HCT116 (cell line): ENCODE data around the gene ACSF2. TPM values are rescaled to one million over a fixed set of nuclear protein-coding genes. Genes with fewer than 3 reads are reported as not detected.

Experiments
- ATAC-seq: fragments of 200-7000 bp; cut with Tn5 transposase; 2 replicates; pipeline ENCODE4 v1.9.1; 2020; ENCODE audit warnings: mild to moderate bottlenecking, moderate library complexity
- BruUV-seq: library from RNA; stranded (reverse); fragments of 400-500 nt; replicated peaks from 2 replicates; lab custom pipeline; 2021; lab: Mats Ljungman, UMichigan
- CTCF ChIA-PET: fragments of 300-600 bp; sonication (Branson Sonifier 250); formaldehyde crosslinking; loops from one replicate; lab custom pipeline; 2021; ENCODE audit warnings: antibody characterized with exemption; lab: Charles Lee
- POLR2A ChIA-PET: fragments of 300-600, 350-600 bp; sonication (Branson Sonifier 250); formaldehyde crosslinking; loops from one replicate; lab custom pipeline; 2021; ENCODE audit warnings: antibody characterized with exemption; lab: Charles Lee
- RAD21 ChIA-PET, 2 experiments: fragments of 300-600 bp; sonication (Branson Sonifier 250); formaldehyde crosslinking; loops; one replicate each; lab custom pipeline; 2023; ENCODE audit warnings: low total read pairs in 2 of 2; ENCODE audit not compliant: uncharacterized antibody in 2 of 2, unreplicated experiment in 2 of 2, low non-redundant PET in 1 of 2; lab: Charles Lee
- DNase-seq: peaks from one replicate; pipeline ENCODE4 v3.0.0-alpha.2; 2010; ENCODE audit warnings: low read depth, low spot score
- H2AFZ ChIP-seq: fragments of 200-600 bp; shearing (Covaris generic), sonication (generic); 2 replicates; pipeline ENCODE4 v1.6.1; 2017; ENCODE audit warnings: low read depth, mixed run types, mixed read lengths, antibody characterized with exemption, low read length; ENCODE audit not compliant: poor library complexity, severe bottlenecking
- H3K27ac ChIP-seq: 2 replicates; pipeline ENCODE4 v1.5.1; 2012; ENCODE audit warnings: low read depth, low read length
- H3K27me3 ChIP-seq: fragments of 200-600 bp; sonication (generic); 2 replicates; pipeline ENCODE4 v1.6.1; 2016; ENCODE audit warnings: mixed run types, low read length, mixed read lengths; ENCODE audit not compliant: insufficient read depth
- H3K36me3 ChIP-seq, 2 experiments: fragments of 200-500 bp in 1 of 2; fragments of 200-600 bp in 1 of 2; sonication (Bioruptor generic) in 1 of 2; sonication (generic) in 1 of 2; 2 replicates each; pipeline versions ENCODE4 v1.5.1 to v1.6.1; 2014 to 2016; ENCODE audit warnings: low read length in 2 of 2, inconsistent platforms in 1 of 2, mixed read lengths in 1 of 2, mixed run types in 1 of 2; ENCODE audit not compliant: insufficient read depth in 2 of 2, control insufficient read depth in 1 of 2
- H3K4me1 ChIP-seq, 2 experiments: fragments of 200-600 bp in 1 of 2; sonication (generic) in 1 of 2; 2 replicates each; pipeline versions ENCODE4 v1.5.1 to v1.6.1; 2012 to 2017; ENCODE audit warnings: low read length in 2 of 2, inconsistent platforms in 1 of 2, mild to moderate bottlenecking in 1 of 2, mixed read lengths in 1 of 2, mixed run types in 1 of 2, moderate library complexity in 1 of 2; ENCODE audit not compliant: insufficient read depth in 2 of 2, control insufficient read depth in 1 of 2
- H3K4me2 ChIP-seq: fragments of 200-600 bp; sonication (generic); 2 replicates; pipeline ENCODE4 v1.6.1; 2017; ENCODE audit warnings: mixed run types, low read length, mixed read lengths
- H3K4me3 ChIP-seq, 2 experiments: fragments of 200-600 bp in 1 of 2; sonication (generic) in 1 of 2; replicated peaks in 1 of 2; 2 replicates each; pipeline ENCODE4 v1.5.1; 2011 to 2016; ENCODE audit warnings: low read length in 2 of 2, control low read depth in 1 of 2, low read depth in 1 of 2, mild to moderate bottlenecking in 1 of 2, mixed read lengths in 1 of 2, mixed run types in 1 of 2
- H3K79me2 ChIP-seq: fragments of 200-600 bp; sonication (generic); 2 replicates; pipeline ENCODE4 v1.6.1; 2017; ENCODE audit warnings: mild to moderate bottlenecking, mixed run types, low read length, moderate library complexity, mixed read lengths; ENCODE audit not compliant: insufficient read depth
- H3K9ac ChIP-seq: fragments of 200-600 bp; sonication (generic); 2 replicates; pipeline ENCODE4 v1.6.1; 2016; ENCODE audit warnings: low read length, mixed read lengths
- H3K9me2 ChIP-seq: fragments of 200-600 bp; sonication (generic), shearing (Covaris generic); 2 replicates; pipeline ENCODE4 v1.6.1; 2017; ENCODE audit warnings: mixed run types, mild to moderate bottlenecking, moderate library complexity; ENCODE audit not compliant: insufficient read depth
- H3K9me3 ChIP-seq, 2 experiments: fragments of 200-500 bp in 1 of 2; fragments of 200-600 bp in 1 of 2; sonication (Bioruptor generic) in 1 of 2; sonication (generic) in 1 of 2; 2 replicates each; pipeline ENCODE4 v1.6.1; 2014 to 2017; ENCODE audit warnings: low read length in 2 of 2, mixed read lengths in 2 of 2, inconsistent platforms in 1 of 2, low read depth in 1 of 2, mild to moderate bottlenecking in 1 of 2, mixed run types in 1 of 2, moderate library complexity in 1 of 2; ENCODE audit not compliant: control insufficient read depth in 1 of 2, insufficient read depth in 1 of 2
- H4K20me1 ChIP-seq: fragments of 200-600 bp; sonication (generic), shearing (Covaris generic); 2 replicates; pipeline ENCODE4 v1.6.1; 2017; ENCODE audit warnings: mixed run types, mild to moderate bottlenecking, moderate library complexity; ENCODE audit not compliant: insufficient read depth
- ATF3 ChIP-seq: IDR thresholded peaks from 2 replicates; pipeline ENCODE4 v1.6.1; 2012
- CBX3 ChIP-seq: IDR thresholded peaks from 2 replicates; pipeline ENCODE4 v1.6.1; 2012; ENCODE audit warnings: low read depth
- CEBPB ChIP-seq: IDR thresholded peaks from 2 replicates; pipeline ENCODE4 v1.6.1; 2012; ENCODE audit warnings: low read depth
- CTCF ChIP-seq, 3 experiments: fragments of 200-600 bp in 1 of 3; sonication (generic) in 1 of 3; IDR thresholded peaks in 2 of 3; conservative IDR thresholded peaks in 1 of 3; 2 replicates each; pipeline ENCODE4 v1.5.1; 2012 to 2017; ENCODE audit warnings: low read depth in 2 of 3, low read length in 2 of 3, antibody characterized with exemption in 1 of 3, borderline replicate concordance in 1 of 3, control low read depth in 1 of 3, mild to moderate bottlenecking in 1 of 3, mixed read lengths in 1 of 3, mixed run types in 1 of 3, moderate library complexity in 1 of 3; ENCODE audit not compliant: insufficient read depth in 1 of 3
- EGR1 ChIP-seq: IDR thresholded peaks from 2 replicates; pipeline ENCODE4 v1.6.1; 2012; ENCODE audit warnings: low read depth
- EZH2 ChIP-seq: fragments of 200-600 bp; sonication (generic); IDR thresholded peaks from 2 replicates; pipeline ENCODE4 v1.6.1; 2017; ENCODE audit warnings: antibody characterized with exemption, mixed run types
- EZH2phosphoT487 ChIP-seq: fragments of 200-600 bp; IDR thresholded peaks from 2 replicates; pipeline ENCODE4 v1.6.1; 2018; ENCODE audit warnings: antibody characterized with exemption, borderline replicate concordance
- FOSL1 ChIP-seq: IDR thresholded peaks from 2 replicates; pipeline ENCODE4 v1.6.1; 2012; ENCODE audit warnings: low read depth
- JUND ChIP-seq: IDR thresholded peaks from 2 replicates; pipeline ENCODE4 v1.6.1; 2012
- MAX ChIP-seq: IDR thresholded peaks from 2 replicates; pipeline ENCODE4 v1.6.1; 2012
- POLR2A ChIP-seq: IDR thresholded peaks from 2 replicates; pipeline ENCODE4 v1.7.0; 2011; ENCODE audit warnings: borderline replicate concordance; ENCODE audit not compliant: insufficient read depth, insufficient read length; ENCODE audit errors: extremely low read depth
- SIN3A ChIP-seq: IDR thresholded peaks from 2 replicates; pipeline ENCODE4 v1.6.1; 2012; ENCODE audit warnings: low read depth
- SP1 ChIP-seq: IDR thresholded peaks from 2 replicates; pipeline ENCODE4 v1.6.1; 2012; ENCODE audit warnings: low read depth
- SRF ChIP-seq: IDR thresholded peaks from 2 replicates; pipeline ENCODE4 v1.6.1; 2012; ENCODE audit warnings: low read depth
- TCF7L2 ChIP-seq: IDR thresholded peaks from 2 replicates; pipeline ENCODE4 v1.7.0; 2011; ENCODE audit warnings: borderline replicate concordance, inconsistent platforms; ENCODE audit not compliant: insufficient read depth, insufficient read length; ENCODE audit errors: extremely low read depth
- YY1 ChIP-seq: IDR thresholded peaks from 2 replicates; pipeline ENCODE4 v1.6.1; 2011; ENCODE audit warnings: low read length, low read depth, moderate library complexity, mild to moderate bottlenecking; ENCODE audit not compliant: insufficient replicate concordance; ENCODE audit errors: extremely low read depth
- ZBTB33 ChIP-seq: IDR thresholded peaks from 2 replicates; pipeline ENCODE4 v1.6.1; 2011; ENCODE audit warnings: mild to moderate bottlenecking, low read length, moderate library complexity; ENCODE audit not compliant: insufficient replicate concordance; ENCODE audit errors: extremely low read depth
- intact Hi-C: fragments of 100-400 bp; cut with micrococcal nuclease; formaldehyde crosslinking; loops from 2 replicates; pipeline ENCODE4 v1.10.0; 2022
- total RNA-seq: library from RNA; stranded (reverse); gene quantifications from one replicate; pipeline ENCODE4 v1.2.1, GENCODE V29; 2021; ENCODE audit not compliant: unreplicated experiment

The ACSF2 gene
- total RNA-seq, 1 experiment from 2014 or later: 52.4 TPM

- no peak for TF ChIP-seq YY1
- no peak for TF ChIP-seq CEBPB
- no peak for TF ChIP-seq EZH2phosphoT487
- TF ChIP-seq SP1: no peak
- no peak for TF ChIP-seq MAX
- no peak for TF ChIP-seq CBX3
- TF ChIP-seq POLR2A: no peak
- TF ChIP-seq SRF: no peak
- no peak for TF ChIP-seq CTCF (IDR thresholded peaks at IDR 0.05 in 2 of 3, conservative IDR thresholded peaks at IDR 0.05 in 1 of 3; ENCODE audit: borderline replicate concordance in 1 of 3, insufficient read depth in 1 of 3, low read depth in 2 of 3, low read length in 2 of 3)
- no peak for TF ChIP-seq JUND
- TF ChIP-seq ZBTB33: no peak
- TF ChIP-seq EZH2: no peak
- no peak for TF ChIP-seq FOSL1
- TF ChIP-seq ATF3: no peak
- no peak for TF ChIP-seq EGR1
- TF ChIP-seq SIN3A: no peak
- TF ChIP-seq TCF7L2: no peak
- Histone ChIP-seq H3K27me3 (no peaks in the 10 kb centered on the region), H4K20me1 (no peaks in the 10 kb centered on the region), H3K79me2 (peaks cover 26% of the 10 kb centered on the region), H3K9ac (peak overlapping the region; percentile 88), H3K9me2 (no peaks in the 10 kb centered on the region), H3K36me3 (peaks cover 24 to 34% of the 10 kb centered on the region in 2 experiments), H3K4me3 (peak overlapping the region; percentile 78 to 91; a peak in 3 of 4 replicates), H3K9me3 (no peaks in the 10 kb centered on the region), H3K4me2 (peak overlapping the region; percentile 87), H3K4me1 (peaks cover 21 to 42% of the 10 kb centered on the region in 2 experiments), H3K27ac (peak overlapping the region; percentile 77), H2AFZ (no peak overlapping the region)
- BruUV-seq: TSS peak; percentile 52
- RAD21 ChIA-PET: interaction anchor here in 1 of 2 experiments (0.9 kb wide), 1 partner anchor 280 kb away, joined by 3 read pairs; no protein-coding TSS in a partner anchor
- intact Hi-C loops: no loop called here
- no peak for ATAC-seq
- CTCF ChIA-PET: interaction anchor here (0.9 to 2.4 kb wide), 15 partner anchors 13 to 387 kb away, joined by 3 to 33 read pairs (median 4); partner anchors contain the start of gene LRRC59
- POLR2A ChIA-PET: interaction anchor here (0.9 to 2.0 kb wide), 5 partner anchors 53 to 386 kb away, joined by 3 to 12 read pairs (median 4); partner anchors contain the start of genes EPN3, LRRC59 and TOB1
- DNase-seq: no peak
Observed at GRCh38 chr17:50480142-50480764, 54.2 kb downstream of the ACSF2 start.
